HFFc6 (cell line): ENCODE results near the gene FBN1. TPM values are rescaled to one million over a fixed set of nuclear protein-coding genes. Genes with fewer than 3 reads are reported as not detected.

ENCODE experiments used
- DNase-seq: peaks from one replicate; pipeline ENCODE4 v3.0.0-alpha.2; 2018
- H3K27ac Mint-ChIP-seq: 2 replicates; pipeline ENCODE4 v1.8.0; 2020; ENCODE audit warnings: mild to moderate bottlenecking, mixed read lengths
- H3K27me3 Mint-ChIP-seq: 2 replicates; pipeline ENCODE4 v1.8.0; 2021; ENCODE audit warnings: mild to moderate bottlenecking, moderate library complexity, mixed read lengths; ENCODE audit not compliant: insufficient read depth
- H3K36me3 Mint-ChIP-seq: 2 replicates; pipeline ENCODE4 v1.8.0; 2021; ENCODE audit warnings: low read depth, mixed read lengths
- H3K4me1 Mint-ChIP-seq: 2 replicates; pipeline ENCODE4 v1.8.0; 2020; ENCODE audit warnings: low read depth, mixed read lengths
- H3K4me3 Mint-ChIP-seq: 2 replicates; pipeline ENCODE4 v1.8.0; 2020; ENCODE audit warnings: mild to moderate bottlenecking, moderate library complexity, mixed read lengths
- H3K9me3 Mint-ChIP-seq: 2 replicates; pipeline ENCODE4 v1.8.0; 2020; ENCODE audit warnings: mild to moderate bottlenecking, mixed read lengths
- CTCF ChIP-seq: fragments of 200-600 bp; sonication (generic); IDR thresholded peaks from 2 replicates; pipeline ENCODE4 v1.5.0; 2021; ENCODE audit warnings: antibody characterized with exemption, mild to moderate bottlenecking
- total RNA-seq, 6 experiments: library from RNA; stranded (reverse); fragmentation: NEBNext Ultra II Directional; extraction: Animal tissue kit (Norgen Biotek cat#: 25700); gene quantifications; 2 replicates in 1 of 6; 3 replicates in 5 of 6; pipeline ENCODE4 v1.2.3, GENCODE V29; 2021

The FBN1 gene
- total RNA-seq, 6 experiments from 2014 or later: 584 to 754 (median 609) TPM

- H3K9me3 Mint-ChIP-seq: no peaks in the 10 kb centered on the region
- H3K4me3 Mint-ChIP-seq: no peak overlapping the region
- no peaks in the 10 kb centered on the region for H3K27me3 Mint-ChIP-seq
- peaks cover 81% of the 10 kb centered on the region for H3K4me1 Mint-ChIP-seq
- H3K27ac Mint-ChIP-seq: peak overlapping the region; percentile 64
- no peak for DNase-seq
- peaks cover 68% of the 10 kb centered on the region for H3K36me3 Mint-ChIP-seq
- no peak for TF ChIP-seq CTCF
These were observed 74.7 kb downstream of the FBN1 start for GRCh38 chr15:48570822-48571221.

- TF ChIP-seq CTCF: no peak
- Mint-ChIP-seq H3K27me3 (no peaks in the 10 kb centered on the region), H3K4me3 (no peak overlapping the region), H3K4me1 (peaks cover 85% of the 10 kb centered on the region), H3K36me3 (peaks cover 58% of the 10 kb centered on the region), H3K9me3 (no peaks in the 10 kb centered on the region), H3K27ac (peak overlapping the region; percentile 64; the same call in 1 of the 2 replicates)
- DNase-seq: no peak
These were observed 75.8 kb downstream of the FBN1 start for GRCh38 chr15:48569591-48570302.

GRCh38 chr15:48566668-48567067 lies 78.8 kb downstream of the FBN1 start:
- no peak for TF ChIP-seq CTCF
- no peaks in the 10 kb centered on the region for H3K9me3 Mint-ChIP-seq
- peak overlapping the region; percentile 56 for H3K4me3 Mint-ChIP-seq
- H3K36me3 Mint-ChIP-seq: peaks cover 47% of the 10 kb centered on the region
- H3K27ac Mint-ChIP-seq: peak overlapping the region; percentile 79
- H3K4me1 Mint-ChIP-seq: peaks cover 93% of the 10 kb centered on the region
- no peaks in the 10 kb centered on the region for H3K27me3 Mint-ChIP-seq
- no peak for DNase-seq

GRCh38 chr15:48565560-48566482 lies 79.7 kb downstream of the FBN1 start:
- peak; percentile 85 for DNase-seq
- 0 out of 2 replicates have a peak, but pooled peaks have one; percentile 11 for TF ChIP-seq CTCF
- Mint-ChIP-seq H3K27me3 (no peaks in the 10 kb centered on the region), H3K36me3 (peaks cover 48% of the 10 kb centered on the region), H3K9me3 (no peaks in the 10 kb centered on the region), H3K4me1 (peaks cover 97% of the 10 kb centered on the region), H3K27ac (peak overlapping the region; percentile 79), H3K4me3 (peak overlapping the region; percentile 56)

GRCh38 chr15:48564690-48565089 lies 80.8 kb downstream of the FBN1 start:
- no peak for TF ChIP-seq CTCF
- DNase-seq: no peak
- Mint-ChIP-seq H3K27ac (peak overlapping the region; percentile 79), H3K27me3 (no peaks in the 10 kb centered on the region), H3K36me3 (peaks cover 44% of the 10 kb centered on the region), H3K9me3 (no peaks in the 10 kb centered on the region), H3K4me1 (peaks cover 97% of the 10 kb centered on the region), H3K4me3 (no peak overlapping the region; the same call in 1 of the 2 replicates)
